HG02943 (cell line): ENCODE data around the gene GSG1L.

ENCODE experiments used
- ATAC-seq: cut with Tn5 transposase; IDR thresholded peaks from one replicate; pipeline ENCODE4 v1.9.1; 2021; ENCODE audit warnings: mild to moderate bottlenecking, low read depth, moderate library complexity; ENCODE audit not compliant: unreplicated experiment

Gene GSG1L

GRCh38 chr16:28067604-28068379 is 4.3 kb upstream of the GSG1L start:
- ATAC-seq = no peak

- ATAC-seq = no peak
Measured at GRCh38 chr16:28064706-28065249, 1.3 kb upstream of the GSG1L start.

- ATAC-seq = no peak
Measured at GRCh38 chr16:28064150-28064549, 636 bp upstream of the GSG1L start.

- no peak for ATAC-seq
Measured at GRCh38 chr16:28062847-28063521, 530 bp downstream of the GSG1L start.

- ATAC-seq = no peak
Measured at GRCh38 chr16:28062261-28062846, 1.2 kb downstream of the GSG1L start.

- ATAC-seq = no peak
Measured at GRCh38 chr16:28061352-28062101, 2.0 kb downstream of the GSG1L start.

- ATAC-seq = no peak
Measured at GRCh38 chr16:28059841-28060575, 3.5 kb downstream of the GSG1L start.

- no peak for ATAC-seq
Measured at GRCh38 chr16:28058839-28059589, 4.5 kb downstream of the GSG1L start.

- no peak for ATAC-seq
Measured at GRCh38 chr16:28057949-28058348, 5.6 kb downstream of the GSG1L start.

- no peak for ATAC-seq
Measured at GRCh38 chr16:28053461-28053860, 10.1 kb downstream of the GSG1L start.

GRCh38 chr16:28052274-28053128 is 11.0 kb downstream of the GSG1L start:
- ATAC-seq = no peak

GRCh38 chr16:28051486-28051885 is 12.0 kb downstream of the GSG1L start:
- ATAC-seq = no peak

GRCh38 chr16:28042811-28043210 is 20.7 kb downstream of the GSG1L start:
- no peak for ATAC-seq

- no peak for ATAC-seq
Measured at GRCh38 chr16:28041615-28042014, 21.9 kb downstream of the GSG1L start.

GRCh38 chr16:28040039-28040438 is 23.5 kb downstream of the GSG1L start:
- ATAC-seq = no peak

GRCh38 chr16:28039493-28039892 is 24.0 kb downstream of the GSG1L start:
- ATAC-seq = no peak

- no peak for ATAC-seq
Measured at GRCh38 chr16:28038409-28038808, 25.1 kb downstream of the GSG1L start.

- ATAC-seq = no peak
Measured at GRCh38 chr16:28035866-28036393, 27.6 kb downstream of the GSG1L start.
